ENCODE measurements around the gene KCNH3. TPM values are rescaled to one million over a fixed set of nuclear protein-coding genes. Genes with fewer than 3 reads are reported as not detected.

KCNH3 gene
- total and polyA plus RNA-seq, 2 of the 8 experiments (the other 6 are each of a cell fraction or from before 2014, with no cell fraction given) = 0.24 to 0.50 TPM

- CTCF ChIA-PET (ENCODE audit: partially characterized antibody) = interaction anchor here (0.6 to 5.3 kb wide), 3 partner anchors 13 to 31 kb away, joined by 3 to 57 read pairs (median 3); no protein-coding TSS in a partner anchor
Measured at GRCh38 chr12:49568442-49569162, 29.8 kb downstream of the KCNH3 start.

More at GRCh38 chr12:49568442-49569162, 29.8 kb downstream of the KCNH3 start:
- peaks cover 0 to 33% of the 10 kb centered on the region in 2 experiments; a peak in 2 of 4 replicates for H3K79me2 ChIP-seq (ENCODE audit: control insufficient read depth in 1 of 2, insufficient read depth in 2 of 2, low read length in 2 of 2)
- peak overlapping the region; percentile 75 to 100 (median 96) for H3K4me3 ChIP-seq (ENCODE audit: extremely low read depth in 1 of 4, insufficient read depth in 2 of 4, low read depth in 3 of 4, low read length in 4 of 4)
- no peak overlapping the region for H2BK12ac ChIP-seq (ENCODE audit: low read depth, low read length)
- H4K8ac ChIP-seq (ENCODE audit: extremely low read depth, insufficient read depth, low read length) = no peak overlapping the region
- peaks cover 3 to 14% (median 7%) of the 10 kb centered on the region in 4 experiments; a peak in 5 of 8 replicates for H3K36me3 ChIP-seq (ENCODE audit: control insufficient read depth in 2 of 4, insufficient read depth in 4 of 4, low read length in 3 of 4)
- TF ChIP-seq GTF2F1 (IDR thresholded peaks at IDR 0.05; ENCODE audit: borderline replicate concordance, low read depth, low read length) (no peak), KDM1A (IDR thresholded peaks at IDR 0.05; ENCODE audit: borderline replicate concordance, low read length) (no peak)
- no peak for FAIRE-seq
- no peak for DNase-seq (ENCODE audit: low read depth in 1 of 2, low spot score in 2 of 2)
- H3K79me1 ChIP-seq (ENCODE audit: low read depth, low read length) = peaks cover 15% of the 10 kb centered on the region
- peak overlapping the region; percentile 10; the same call in 1 of the 2 replicates for H2BK5ac ChIP-seq (ENCODE audit: low read depth, low read length)
- POLR2A ChIA-PET (ENCODE audit: partially characterized antibody) = interaction anchor here (1.1 to 9.1 kb wide), 3 partner anchors 11 to 201 kb away, joined by 3 to 72 read pairs (median 3); partner anchors contain the start of gene SPATS2
- H2AK5ac ChIP-seq (ENCODE audit: low read depth, low read length) = no peak overlapping the region
- no peaks in the 10 kb centered on the region for H3K9me3 ChIP-seq (ENCODE audit: insufficient read depth in 2 of 2, low read depth in 1 of 2, low read length in 1 of 2)
- peak overlapping the region; percentile 72 to 91 for H3K4me2 ChIP-seq (ENCODE audit: insufficient read depth in 1 of 2, low read depth in 2 of 2, low read length in 2 of 2)
- H4K5ac ChIP-seq (ENCODE audit: insufficient read length, low read depth, low read length) = no peak overlapping the region
- no peaks in the 10 kb centered on the region for H3K27me3 ChIP-seq (replicated peaks in 1 of 4; ENCODE audit: control insufficient read depth in 3 of 4, extremely low read depth in 1 of 4, insufficient read depth in 3 of 4, low read length in 3 of 4)
- H4K20me1 ChIP-seq (replicated peaks in 1 of 2; ENCODE audit: control insufficient read depth in 1 of 2, insufficient read depth in 2 of 2, low read length in 2 of 2) = peaks cover 0 to 5% of the 10 kb centered on the region in 2 experiments
- peak overlapping the region in 3 of 4 experiments; percentile 55 to 91 (median 63); a peak in 5 of 7 replicates for H3K9ac ChIP-seq (replicated peaks in 1 of 4; ENCODE audit: extremely low read depth in 1 of 4, low read depth in 3 of 4, low read length in 3 of 4)
- H3K23ac ChIP-seq (ENCODE audit: insufficient read length) = no peak overlapping the region
- H2BK120ac ChIP-seq (replicated peaks; ENCODE audit: low read depth, low read length) = no peak overlapping the region
- no peak overlapping the region for H3K14ac ChIP-seq (ENCODE audit: insufficient read length)
- peak overlapping the region; percentile 89; the same call in 1 of the 2 replicates for H3K27ac ChIP-seq (ENCODE audit: low read depth, low read length)
- peaks cover 6% of the 10 kb centered on the region; the same call in 1 of the 2 replicates for H3K23me2 ChIP-seq (ENCODE audit: low read depth, low read length)
- H3K56ac ChIP-seq (replicated peaks; ENCODE audit: insufficient read length, low read depth, low read length) = no peak overlapping the region
- no peaks in the 10 kb centered on the region; a peak in 3 of 7 replicates for H3K4me1 ChIP-seq (replicated peaks in 1 of 4; ENCODE audit: control insufficient read depth in 3 of 4, insufficient read depth in 4 of 4, low read length in 3 of 4)
- WGBS, 2 experiments (ENCODE audit: extremely low coverage in 1 of 2, insufficient coverage in 1 of 2, insufficient read length in 1 of 2, insufficient replicate concordance in 2 of 2, low coverage in 1 of 2, low lambda C conversion rate in 2 of 2, missing lambda C conversion rate in 1 of 2) = 6% methylated on average over 19 of the region's 19 CpGs; no CpG with 5 or more reads in 1 of the 2 experiments
- no peak overlapping the region for H3K4ac ChIP-seq (replicated peaks; ENCODE audit: insufficient read length, low read depth, low read length)
- no peak overlapping the region for H3K18ac ChIP-seq (ENCODE audit: extremely low read depth, low read length)
- H4K91ac ChIP-seq (replicated peaks; ENCODE audit: insufficient read length, low read length) = no peak overlapping the region
- H2BK20ac ChIP-seq (ENCODE audit: low read length) = no peak overlapping the region
- H2AFZ ChIP-seq (ENCODE audit: low read length) = peak overlapping the region; percentile 89
- H2BK15ac ChIP-seq (ENCODE audit: low read length) = no peak overlapping the region

Measured in H1 (cell line).